Neutrophil (primary cell): ENCODE results near the gene PLCG1.

ENCODE experiments used
- H3K27ac ChIP-seq: fragments of 200-600 bp; sonication (generic); 2 replicates; pipeline ENCODE4 v1.5.1; 2016; ENCODE audit warnings: mild to moderate bottlenecking, moderate library complexity
- H3K27me3 ChIP-seq: fragments of 200-600 bp; sonication (generic); 2 replicates; pipeline ENCODE4 v1.6.0; 2016; ENCODE audit warnings: mild to moderate bottlenecking
- H3K36me3 ChIP-seq: fragments of 200-600 bp; sonication (generic); 2 replicates; pipeline ENCODE4 v1.5.1; 2017
- H3K4me1 ChIP-seq, 2 experiments: fragments of 200-600 bp in 1 of 2; sonication (generic) in 1 of 2; 1 replicate in 1 of 2; 2 replicates in 1 of 2; pipeline versions ENCODE4 v1.5.1 to v1.6.1; 2013 to 2016; ENCODE audit warnings: low read depth in 1 of 2, low read length in 1 of 2, mild to moderate bottlenecking in 1 of 2, moderate library complexity in 1 of 2; ENCODE audit not compliant: control insufficient read depth in 1 of 2, insufficient read depth in 1 of 2
- H3K4me3 ChIP-seq, 2 experiments: fragments of 200-600 bp in 1 of 2; sonication (generic) in 1 of 2; 1 replicate in 1 of 2; 2 replicates in 1 of 2; pipeline ENCODE4 v1.5.1; 2013 to 2016; ENCODE audit warnings: low read depth in 1 of 2, low read length in 1 of 2, mild to moderate bottlenecking in 1 of 2, moderate library complexity in 1 of 2
- H3K9me3 ChIP-seq: fragments of 200-600 bp; sonication (generic); 2 replicates; pipeline ENCODE4 v1.5.1; 2016
- TF ChIP-seq, protein P1 (sequence below): fragments of 200-600 bp; sonication (generic); IDR thresholded peaks from 2 replicates; pipeline ENCODE4 v1.5.1; 2016; ENCODE audit warnings: antibody characterized with exemption

PLCG1 gene

GRCh38 chr20:41143354-41143753 is 6.0 kb downstream of the PLCG1 start:
- H3K27ac ChIP-seq, result no peak overlapping the region
- peaks cover 64% of the 10 kb centered on the region for H3K27me3 ChIP-seq
- H3K9me3 ChIP-seq, result no peaks in the 10 kb centered on the region
- no peaks in the 10 kb centered on the region for H3K4me1 ChIP-seq
- TF ChIP-seq, protein P1, sequence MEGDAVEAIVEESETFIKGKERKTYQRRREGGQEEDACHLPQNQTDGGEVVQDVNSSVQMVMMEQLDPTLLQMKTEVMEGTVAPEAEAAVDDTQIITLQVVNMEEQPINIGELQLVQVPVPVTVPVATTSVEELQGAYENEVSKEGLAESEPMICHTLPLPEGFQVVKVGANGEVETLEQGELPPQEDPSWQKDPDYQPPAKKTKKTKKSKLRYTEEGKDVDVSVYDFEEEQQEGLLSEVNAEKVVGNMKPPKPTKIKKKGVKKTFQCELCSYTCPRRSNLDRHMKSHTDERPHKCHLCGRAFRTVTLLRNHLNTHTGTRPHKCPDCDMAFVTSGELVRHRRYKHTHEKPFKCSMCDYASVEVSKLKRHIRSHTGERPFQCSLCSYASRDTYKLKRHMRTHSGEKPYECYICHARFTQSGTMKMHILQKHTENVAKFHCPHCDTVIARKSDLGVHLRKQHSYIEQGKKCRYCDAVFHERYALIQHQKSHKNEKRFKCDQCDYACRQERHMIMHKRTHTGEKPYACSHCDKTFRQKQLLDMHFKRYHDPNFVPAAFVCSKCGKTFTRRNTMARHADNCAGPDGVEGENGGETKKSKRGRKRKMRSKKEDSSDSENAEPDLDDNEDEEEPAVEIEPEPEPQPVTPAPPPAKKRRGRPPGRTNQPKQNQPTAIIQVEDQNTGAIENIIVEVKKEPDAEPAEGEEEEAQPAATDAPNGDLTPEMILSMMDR, result no peak
- no peaks in the 10 kb centered on the region for H3K36me3 ChIP-seq
- no peak overlapping the region for H3K4me3 ChIP-seq

DNA sequence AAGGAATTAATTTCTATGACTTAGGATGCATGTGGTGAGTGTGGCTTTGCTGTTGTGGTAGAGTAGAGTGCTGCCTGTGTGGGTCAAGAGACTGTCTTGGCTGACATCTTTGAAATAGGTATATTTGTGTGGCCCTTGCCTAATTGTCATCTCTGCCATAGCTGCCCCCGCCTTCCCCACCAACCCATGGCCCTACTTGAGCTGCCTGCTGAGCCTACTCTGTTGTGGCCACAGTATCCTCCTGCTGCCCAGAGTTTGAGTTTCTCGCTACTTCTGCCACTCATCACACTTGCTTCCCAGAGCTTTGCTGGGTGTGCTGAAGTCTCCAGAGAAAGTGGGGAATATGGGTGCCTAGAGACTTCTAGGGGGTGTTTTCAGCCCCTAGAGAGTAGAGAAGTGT is 8.0 kb downstream of the PLCG1 start:
- TF ChIP-seq, protein P1, result no peak
- H3K9me3 ChIP-seq, result no peaks in the 10 kb centered on the region
- peaks cover 48% of the 10 kb centered on the region for H3K27me3 ChIP-seq
- H3K27ac ChIP-seq, result no peak overlapping the region
- no peak overlapping the region for H3K4me3 ChIP-seq
- H3K36me3 ChIP-seq, result no peaks in the 10 kb centered on the region
- H3K4me1 ChIP-seq, result no peaks in the 10 kb centered on the region

DNA sequence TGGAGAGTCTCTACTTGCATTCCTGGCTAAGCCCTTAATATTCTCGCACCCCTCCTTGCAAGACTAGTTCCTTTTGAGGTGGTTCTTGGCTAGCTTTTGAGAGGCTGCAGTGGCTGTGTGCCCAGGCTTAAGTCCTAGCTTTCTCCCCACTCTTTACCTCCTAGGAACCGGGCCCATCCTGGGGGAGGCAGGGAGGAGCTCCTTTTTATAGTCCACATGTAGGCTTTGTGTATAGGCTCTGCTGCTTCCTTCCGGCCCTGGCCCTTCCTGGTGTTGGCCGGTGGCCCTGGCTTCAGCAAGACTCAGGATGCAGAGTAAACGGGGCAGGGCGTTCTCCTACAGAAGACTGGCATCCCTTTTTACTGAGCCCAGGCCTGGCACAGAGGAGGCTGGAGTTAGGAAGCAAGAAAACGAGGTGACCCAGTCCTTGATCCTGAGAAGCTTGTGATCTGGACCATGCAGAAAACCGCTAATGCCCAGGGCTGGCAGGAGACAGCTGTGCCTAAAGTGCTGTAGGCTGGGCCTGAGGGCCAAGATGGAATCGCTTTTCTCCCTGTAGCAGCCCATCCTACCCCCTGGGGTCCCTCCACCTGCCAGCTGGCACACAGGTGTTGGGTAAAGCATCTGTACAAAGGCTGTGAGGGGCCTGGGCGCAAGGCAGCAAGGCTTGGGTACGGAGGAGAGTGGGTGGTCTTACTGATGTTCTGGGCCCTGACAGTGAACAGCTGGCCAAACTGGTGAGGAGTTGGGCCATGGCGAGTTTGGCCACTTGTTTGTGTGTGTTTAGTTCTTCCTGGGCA is 8.7 kb downstream of the PLCG1 start:
- TF ChIP-seq, protein P1, result no peak

DNA sequence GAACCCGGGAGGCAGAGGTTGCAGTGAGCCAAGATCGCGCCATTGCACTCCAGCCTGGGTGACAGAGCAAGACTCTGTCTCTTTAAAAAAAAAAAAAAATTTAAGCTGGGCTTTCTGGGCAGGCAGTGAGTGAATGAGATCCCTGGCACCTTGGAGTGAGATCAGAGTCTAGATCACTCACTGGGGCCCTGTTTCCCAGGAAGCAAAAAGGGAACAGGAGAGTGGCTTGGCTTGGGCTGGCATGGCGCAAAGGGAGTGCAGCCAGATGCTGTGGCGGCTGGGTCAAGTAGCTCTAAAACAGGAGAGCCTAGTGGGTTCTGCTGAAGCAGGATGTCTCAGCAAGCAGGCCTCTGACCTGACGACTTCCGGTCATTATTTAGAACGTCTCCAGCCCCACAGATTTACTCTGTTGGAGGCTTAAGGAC is 10.4 kb downstream of the PLCG1 start:
- Histone ChIP-seq H3K36me3 (no peaks in the 10 kb centered on the region), H3K4me3 (no peak overlapping the region), H3K4me1 (no peaks in the 10 kb centered on the region), H3K27me3 (peaks cover 51% of the 10 kb centered on the region), H3K27ac (no peak overlapping the region), H3K9me3 (no peaks in the 10 kb centered on the region)
- TF ChIP-seq, protein P1, result no peak

More for the DNA sequence above, 8.7 kb downstream of the PLCG1 start:
- H3K27me3 ChIP-seq, result peaks cover 48% of the 10 kb centered on the region
- H3K4me3 ChIP-seq, result no peak overlapping the region
- no peak overlapping the region for H3K27ac ChIP-seq
- no peaks in the 10 kb centered on the region for H3K4me1 ChIP-seq
- H3K36me3 ChIP-seq, result no peaks in the 10 kb centered on the region
- H3K9me3 ChIP-seq, result no peaks in the 10 kb centered on the region

DNA sequence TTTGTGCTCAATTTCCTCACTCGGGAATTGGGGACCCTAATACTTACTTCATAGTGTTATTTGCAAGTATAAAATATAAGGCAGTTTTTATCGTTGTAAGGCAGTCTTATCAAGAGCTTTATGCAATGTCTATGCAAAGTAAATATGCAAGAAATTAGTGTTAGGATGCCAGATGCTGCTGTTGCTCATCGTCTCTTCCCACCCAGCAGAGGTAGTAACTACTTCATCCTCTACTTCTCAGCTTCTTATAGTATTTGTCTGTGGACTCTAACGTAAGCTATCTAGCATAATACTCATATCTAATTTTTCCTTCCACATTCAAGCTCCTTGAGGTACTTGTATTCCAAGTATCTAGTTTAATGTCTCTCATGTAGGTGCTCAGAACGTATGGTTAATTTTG is 11.6 kb downstream of the PLCG1 start:
- no peak overlapping the region for H3K27ac ChIP-seq
- H3K4me3 ChIP-seq, result no peak overlapping the region
- H3K9me3 ChIP-seq, result no peaks in the 10 kb centered on the region
- peaks cover 39% of the 10 kb centered on the region for H3K27me3 ChIP-seq
- TF ChIP-seq, protein P1, result no peak
- no peaks in the 10 kb centered on the region for H3K4me1 ChIP-seq
- no peaks in the 10 kb centered on the region for H3K36me3 ChIP-seq
